IMR-90 (cell line): ENCODE data around the gene ELAVL1. TPM values are rescaled to one million over a fixed set of nuclear protein-coding genes. Genes with fewer than 3 reads are reported as not detected.

Source experiments
- ATAC-seq: fragments of 200-7000 bp; cut with Tn5 transposase; 2 replicates; pipeline ENCODE4 v1.9.1; 2020; ENCODE audit warnings: low read depth, mild to moderate bottlenecking, moderate library complexity
- BruUV-seq: library from RNA; stranded (reverse); fragments of 400-500 nt; replicated peaks from 2 replicates; lab custom pipeline; 2021; lab: Mats Ljungman, UMichigan
- CTCF ChIA-PET: fragments of 300-600 bp; formaldehyde crosslinking; extraction: SDS; loops from one replicate; lab custom pipeline; 2021; ENCODE audit warnings: antibody characterized with exemption; lab: Yijun Ruan, JAX
- POLR2A ChIA-PET: fragments of 300-600 bp; sonication (Branson Sonifier 250); formaldehyde crosslinking; loops from one replicate; lab custom pipeline; 2022; ENCODE audit warnings: antibody characterized with exemption; ENCODE audit not compliant: unreplicated experiment; lab: Charles Lee
- DNase-seq: peaks from one replicate; pipeline ENCODE4 v3.0.0; 2013
- H2AFZ ChIP-seq: replicated peaks from 2 replicates; pipeline ENCODE3; 2013; ENCODE audit warnings: low read length, mild to moderate bottlenecking; ENCODE audit not compliant: poor library complexity
- H2AK5ac ChIP-seq: 2 replicates; pipeline ENCODE4 v1.6.1; 2013; ENCODE audit warnings: low read depth, low read length, inconsistent platforms
- H2AK9ac ChIP-seq: replicated peaks from 2 replicates; pipeline ENCODE3; 2013; ENCODE audit warnings: mild to moderate bottlenecking, low read depth, low read length, moderate library complexity; ENCODE audit not compliant: poor library complexity
- H2BK120ac ChIP-seq: 2 replicates; pipeline ENCODE4 v1.6.1; 2013; ENCODE audit warnings: low read depth, low read length, inconsistent platforms
- H2BK15ac ChIP-seq: 3 replicates; pipeline ENCODE4 v1.6.1; 2013; ENCODE audit warnings: low read depth, low read length, inconsistent platforms
- H2BK20ac ChIP-seq: 2 replicates; pipeline ENCODE4 v1.6.1; 2013; ENCODE audit warnings: low read depth, mild to moderate bottlenecking, inconsistent platforms, low read length, moderate library complexity
- H2BK5ac ChIP-seq: 2 replicates; pipeline ENCODE4 v1.6.1; 2013; ENCODE audit warnings: mild to moderate bottlenecking, low read depth, low read length, inconsistent platforms; ENCODE audit not compliant: poor library complexity, severe bottlenecking
- H3K14ac ChIP-seq: replicated peaks from 2 replicates; pipeline ENCODE4 v1.6.1; 2013; ENCODE audit warnings: low read depth, low read length, inconsistent platforms
- H3K18ac ChIP-seq: 2 replicates; pipeline ENCODE4 v1.6.1; 2013; ENCODE audit warnings: low read depth, low read length, control low read depth
- H3K23ac ChIP-seq: 2 replicates; pipeline ENCODE4 v1.6.1; 2013; ENCODE audit warnings: low read depth, low read length, inconsistent platforms
- H3K27ac ChIP-seq: 2 replicates; pipeline ENCODE4 v1.5.1; 2013; ENCODE audit warnings: mild to moderate bottlenecking, control low read depth, low read length; ENCODE audit not compliant: insufficient read depth
- H3K27me3 ChIP-seq: 2 replicates; pipeline ENCODE4 v1.6.1; 2013; ENCODE audit warnings: low read length; ENCODE audit not compliant: control insufficient read depth, insufficient read depth
- H3K36me3 ChIP-seq: 2 replicates; pipeline ENCODE4 v1.6.1; 2013; ENCODE audit warnings: low read length, mixed read lengths; ENCODE audit not compliant: control insufficient read depth, insufficient read depth
- H3K4ac ChIP-seq: 2 replicates; pipeline ENCODE4 v1.6.1; 2013; ENCODE audit warnings: low read depth, low read length, inconsistent platforms
- H3K4me1 ChIP-seq: 2 replicates; pipeline ENCODE4 v1.6.1; 2013; ENCODE audit warnings: low read length, mixed read lengths; ENCODE audit not compliant: control insufficient read depth, insufficient read depth
- H3K4me2 ChIP-seq: 2 replicates; pipeline ENCODE4 v1.6.1; 2013; ENCODE audit warnings: low read depth, mild to moderate bottlenecking, control low read depth, low read length, moderate library complexity
- H3K4me3 ChIP-seq: 2 replicates; pipeline ENCODE4 v1.5.1; 2013; ENCODE audit warnings: low read depth, mild to moderate bottlenecking, control low read depth, low read length, moderate library complexity; ENCODE audit not compliant: insufficient read depth
- H3K56ac ChIP-seq: 2 replicates; pipeline ENCODE4 v1.6.1; 2013; ENCODE audit warnings: low read length, inconsistent platforms; ENCODE audit not compliant: insufficient read depth; ENCODE audit errors: extremely low read depth
- H3K79me1 ChIP-seq, 2 experiments: 2 replicates each; pipeline ENCODE4 v1.6.1; 2013; ENCODE audit warnings: low read length in 2 of 2, inconsistent platforms in 1 of 2, low read depth in 1 of 2
- H3K9ac ChIP-seq: 2 replicates; pipeline ENCODE4 v1.6.1; 2013; ENCODE audit warnings: low read depth, low read length, control low read depth
- H3K9me1 ChIP-seq: 2 replicates; pipeline ENCODE4 v1.6.1; 2013; ENCODE audit warnings: low read length, inconsistent platforms; ENCODE audit not compliant: insufficient read depth
- H3K9me3 ChIP-seq: 2 replicates; pipeline ENCODE4 v1.6.1; 2013; ENCODE audit warnings: low read length; ENCODE audit not compliant: control insufficient read depth, insufficient read depth
- H4K20me1 ChIP-seq: 2 replicates; pipeline ENCODE4 v1.6.1; 2013; ENCODE audit warnings: low read length, inconsistent platforms; ENCODE audit not compliant: insufficient read depth
- H4K5ac ChIP-seq: 2 replicates; pipeline ENCODE4 v1.6.1; 2013; ENCODE audit warnings: mild to moderate bottlenecking, low read depth, low read length, control low read depth
- H4K8ac ChIP-seq, 2 experiments: 2 replicates each; pipeline ENCODE4 v1.6.1; 2013; ENCODE audit warnings: low read depth in 2 of 2, low read length in 2 of 2, control low read depth in 1 of 2, inconsistent platforms in 1 of 2
- H4K91ac ChIP-seq: 2 replicates; pipeline ENCODE4 v1.6.1; 2013; ENCODE audit warnings: low read depth, low read length, inconsistent platforms; ENCODE audit not compliant: insufficient read depth
- BHLHE40 ChIP-seq: fragments of 150-350 bp; IDR thresholded peaks from 2 replicates; pipeline ENCODE4 v1.6.1; 2016; ENCODE audit warnings: mild to moderate bottlenecking, low read depth, low read length
- CEBPB ChIP-seq: IDR thresholded peaks from 2 replicates; pipeline ENCODE4 v1.6.1; 2012; ENCODE audit warnings: low read depth, low read length, improper control_type of control experiment
- CHD1 ChIP-seq: IDR thresholded peaks from 2 replicates; pipeline ENCODE4 v1.6.1; 2012; ENCODE audit warnings: low read depth, low read length, improper control_type of control experiment
- CTCF ChIP-seq: conservative IDR thresholded peaks from 2 replicates; pipeline ENCODE4 v1.5.1; 2012; ENCODE audit warnings: mild to moderate bottlenecking, low read depth, low read length, improper control_type of control experiment
- ELK1 ChIP-seq: fragments of 150-350 bp; IDR thresholded peaks from 2 replicates; pipeline ENCODE4 v1.6.1; 2016; ENCODE audit warnings: low read depth, mild to moderate bottlenecking, low read length, moderate library complexity, borderline replicate concordance
- FOS ChIP-seq: fragments of 150-350 bp; IDR thresholded peaks from 2 replicates; pipeline ENCODE4 v1.6.1; 2016; ENCODE audit warnings: low read depth, low read length
- MAFK ChIP-seq: IDR thresholded peaks from 2 replicates; pipeline ENCODE4 v1.6.1; 2012; ENCODE audit warnings: low read depth, low read length, improper control_type of control experiment
- MAZ ChIP-seq: IDR thresholded peaks from 2 replicates; pipeline ENCODE4 v1.6.1; 2012; ENCODE audit warnings: low read depth, mild to moderate bottlenecking, low read length, improper control_type of control experiment, moderate library complexity, borderline replicate concordance
- MXI1 ChIP-seq: IDR thresholded peaks from 2 replicates; pipeline ENCODE4 v1.6.1; 2012; ENCODE audit warnings: low read depth, mild to moderate bottlenecking, low read length, moderate library complexity, borderline replicate concordance
- NFE2L2 ChIP-seq: fragments of 150-350 bp; IDR thresholded peaks from 2 replicates; pipeline ENCODE4 v1.6.1; 2016; ENCODE audit warnings: low read depth, mild to moderate bottlenecking, low read length
- POLR2A ChIP-seq: IDR thresholded peaks from 2 replicates; pipeline ENCODE4 v1.6.1; 2012; ENCODE audit warnings: mild to moderate bottlenecking, low read depth, low read length
- RAD21 ChIP-seq: IDR thresholded peaks from 2 replicates; pipeline ENCODE4 v1.6.1; 2012; ENCODE audit warnings: low read length, improper control_type of control experiment
- RCOR1 ChIP-seq: IDR thresholded peaks from 2 replicates; pipeline ENCODE4 v1.6.1; 2012; ENCODE audit warnings: mild to moderate bottlenecking, low read length, improper control_type of control experiment; ENCODE audit not compliant: insufficient replicate concordance
- RFX5 ChIP-seq: IDR thresholded peaks from 2 replicates; pipeline ENCODE4 v1.8.0; 2012; ENCODE audit warnings: low read depth, mild to moderate bottlenecking, low read length, moderate library complexity
- SMC3 ChIP-seq: fragments of 150-350 bp; IDR thresholded peaks from 2 replicates; pipeline ENCODE4 v1.6.1; 2016; ENCODE audit warnings: low read depth, mild to moderate bottlenecking, antibody characterized with exemption, low read length, moderate library complexity
- USF2 ChIP-seq: fragments of 150-350 bp; IDR thresholded peaks from 2 replicates; pipeline ENCODE4 v1.6.1; 2017; ENCODE audit warnings: mild to moderate bottlenecking, antibody characterized with exemption, low read length, low read depth
- WGBS, 2 experiments: methylation state at CpG; one replicate each; pipeline versions ENCODE4 v1.1.5 to v1.1.7; 2013; ENCODE audit warnings: missing lambda C conversion rate in 2 of 2; ENCODE audit not compliant: insufficient read length in 1 of 2; ENCODE audit errors: extremely low coverage in 2 of 2; 5-methylcytosine and 5-hydroxymethylcytosine counted together
- dilution Hi-C: fragments of 300-500 bp; cut with HindIII; formaldehyde crosslinking; loops from one replicate; pipeline ENCODE4 v1.14.3; 2018; ENCODE audit warnings: low sequenced_read_pairs; ENCODE audit not compliant: unreplicated experiment
- in situ Hi-C: fragments of 300-500 bp; cut with MboI; formaldehyde crosslinking; loops from 3 replicates; pipeline ENCODE4 v1.14.3; 2019; ENCODE audit warnings: low sequenced_read_pairs, inconsistent platforms, mixed read lengths
- intact Hi-C: fragments of 100-400 bp; cut with micrococcal nuclease; formaldehyde crosslinking; loops from 2 replicates; pipeline ENCODE4 v1.10.0; 2022
- polyA plus RNA-seq, 3 experiments: library from polyadenylated mRNA; depleted of rRNA; stranded (reverse); fragments of >200 nt; gene quantifications; 2 replicates each; pipeline ENCODE4 v1.2.3, GENCODE V29; 2012; ENCODE audit warnings: low replicate concordance in 1 of 3
- total RNA-seq: library from RNA; depleted of rRNA; stranded (reverse); fragments of >200 nt; gene quantifications from 2 replicates; pipeline ENCODE4 v1.2.3, GENCODE V29; 2012

The ELAVL1 gene
- total and polyA plus RNA-seq, 2 of the 4 experiments (the other 2 are of a cell fraction), result 55.6 to 59.0 TPM

GRCh38 chr19:8001651-8001994 lies 3.8 kb downstream of the ELAVL1 start:
- H3K9me1 ChIP-seq, result peaks cover 18% of the 10 kb centered on the region
- no peaks in the 10 kb centered on the region for H3K27me3 ChIP-seq
- dilution Hi-C loops (no loop called here), in situ Hi-C loops (no loop called here), intact Hi-C loops (loop anchor here (10.0 kb wide), 1 partner anchor 253 kb away; no protein-coding TSS in a partner anchor)
- no peak overlapping the region for H4K5ac ChIP-seq
- peaks cover 20 to 81% of the 10 kb centered on the region in 2 experiments for H3K79me1 ChIP-seq
- H3K9ac ChIP-seq, result no peak overlapping the region
- H3K18ac ChIP-seq, result no peak overlapping the region
- H3K14ac ChIP-seq, result no peak overlapping the region
- H3K36me3 ChIP-seq, result peaks cover 6% of the 10 kb centered on the region; the same call in 1 of the 2 replicates
- WGBS, 2 experiments, result 90% methylated on average over 3 of the region's 5 CpGs; no CpG with 5 or more reads in 1 of the 2 experiments
- DNase-seq, result no peak
- H2BK20ac ChIP-seq, result no peak overlapping the region
- no peak overlapping the region for H3K56ac ChIP-seq
- no peak overlapping the region for H2BK15ac ChIP-seq
- H3K9me3 ChIP-seq, result no peaks in the 10 kb centered on the region
- H3K23ac ChIP-seq, result no peak overlapping the region
- no peak for ATAC-seq
- POLR2A ChIA-PET, result no interaction called here
- no peak overlapping the region for H2AK5ac ChIP-seq
- H3K4me2 ChIP-seq, result no peak overlapping the region
- H3K4ac ChIP-seq, result no peak overlapping the region
- peaks cover 80% of the 10 kb centered on the region for H4K20me1 ChIP-seq
- H3K4me3 ChIP-seq, result no peak overlapping the region
- H2BK120ac ChIP-seq, result no peak overlapping the region
- CTCF ChIA-PET, result interaction anchor here (0.8 to 1.5 kb wide), 5 partner anchors 13 to 250 kb away, joined by 3 to 5 read pairs (median 4); no protein-coding TSS in a partner anchor
- H2AFZ ChIP-seq, result no peak overlapping the region
- BruUV-seq, result no TSS peak
- H2BK5ac ChIP-seq, result no peak overlapping the region
- peaks cover 16% of the 10 kb centered on the region for H3K4me1 ChIP-seq
- H4K91ac ChIP-seq, result no peak overlapping the region
- H4K8ac ChIP-seq, result no peak overlapping the region
- H3K27ac ChIP-seq, result no peak overlapping the region
- H2AK9ac ChIP-seq, result no peak overlapping the region
- no peak for TF ChIP-seq RAD21
- TF ChIP-seq ELK1, result no peak
- TF ChIP-seq BHLHE40, result no peak
- TF ChIP-seq USF2, result no peak
- TF ChIP-seq NFE2L2, result no peak
- no peak for TF ChIP-seq FOS
- TF ChIP-seq CTCF, result no peak
- no peak for TF ChIP-seq MXI1
- no peak for TF ChIP-seq CEBPB
- TF ChIP-seq RFX5, result no peak
- no peak for TF ChIP-seq POLR2A
- TF ChIP-seq MAFK, result no peak
- TF ChIP-seq SMC3, result no peak
- TF ChIP-seq MAZ, result no peak
- no peak for TF ChIP-seq RCOR1
- TF ChIP-seq CHD1, result no peak
